GM10847 (cell line): Measurements from ENCODE around the gene AGO3.

Experiments
- POLR2A ChIP-seq: IDR thresholded peaks from 2 replicates; pipeline ENCODE4 v1.6.1; 2011; ENCODE audit not compliant: insufficient read length; ENCODE audit errors: extremely low read depth

AGO3 gene

GRCh38 chr1:36114371-36114770 is 183.5 kb downstream of the AGO3 start:
- TF ChIP-seq POLR2A = no peak

GRCh38 chr1:36115200-36115669 is 184.3 kb downstream of the AGO3 start:
- TF ChIP-seq POLR2A = no peak

GRCh38 chr1:36115931-36116330 is 185.0 kb downstream of the AGO3 start:
- TF ChIP-seq POLR2A = no peak

GRCh38 chr1:36116901-36117300 is 186.0 kb downstream of the AGO3 start:
- TF ChIP-seq POLR2A = no peak

GRCh38 chr1:36118447-36119204 is 187.7 kb downstream of the AGO3 start:
- no peak for TF ChIP-seq POLR2A

GRCh38 chr1:36119456-36119855 is 188.6 kb downstream of the AGO3 start:
- no peak for TF ChIP-seq POLR2A
